Suprapubic skin (tissue), 4 donors: ENCODE results near the gene RPS6KA5.

Source experiments
- EP300 ChIP-seq: sonication (generic); formaldehyde crosslinking; IDR thresholded peaks from one replicate; pipeline ENCODE4 v1.6.1; 2017; ENCODE audit warnings: antibody characterized with exemption
- POLR2AphosphoS5 ChIP-seq, 3 donors: sonication (generic); formaldehyde crosslinking; IDR thresholded peaks; one replicate each; pipeline ENCODE4 v1.6.1; 2017; ENCODE audit warnings: antibody characterized with exemption in 3 of 3
- TF ChIP-seq, protein P1 (sequence below), 2 donors: fragments of 200-600 bp in 1 of 2; fragments of 450-650 bp in 1 of 2; sonication (generic) in 1 of 2; IDR thresholded peaks; one replicate each; pipeline ENCODE4 v1.5.1; 2016 to 2019; ENCODE audit warnings: antibody characterized with exemption in 2 of 2, mild to moderate bottlenecking in 1 of 2, moderate library complexity in 1 of 2

- TF ChIP-seq EP300 (no peak), POLR2AphosphoS5 (IDR thresholded peaks at IDR 0.05) (no peak)
- TF ChIP-seq, protein P1, sequence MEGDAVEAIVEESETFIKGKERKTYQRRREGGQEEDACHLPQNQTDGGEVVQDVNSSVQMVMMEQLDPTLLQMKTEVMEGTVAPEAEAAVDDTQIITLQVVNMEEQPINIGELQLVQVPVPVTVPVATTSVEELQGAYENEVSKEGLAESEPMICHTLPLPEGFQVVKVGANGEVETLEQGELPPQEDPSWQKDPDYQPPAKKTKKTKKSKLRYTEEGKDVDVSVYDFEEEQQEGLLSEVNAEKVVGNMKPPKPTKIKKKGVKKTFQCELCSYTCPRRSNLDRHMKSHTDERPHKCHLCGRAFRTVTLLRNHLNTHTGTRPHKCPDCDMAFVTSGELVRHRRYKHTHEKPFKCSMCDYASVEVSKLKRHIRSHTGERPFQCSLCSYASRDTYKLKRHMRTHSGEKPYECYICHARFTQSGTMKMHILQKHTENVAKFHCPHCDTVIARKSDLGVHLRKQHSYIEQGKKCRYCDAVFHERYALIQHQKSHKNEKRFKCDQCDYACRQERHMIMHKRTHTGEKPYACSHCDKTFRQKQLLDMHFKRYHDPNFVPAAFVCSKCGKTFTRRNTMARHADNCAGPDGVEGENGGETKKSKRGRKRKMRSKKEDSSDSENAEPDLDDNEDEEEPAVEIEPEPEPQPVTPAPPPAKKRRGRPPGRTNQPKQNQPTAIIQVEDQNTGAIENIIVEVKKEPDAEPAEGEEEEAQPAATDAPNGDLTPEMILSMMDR (IDR thresholded peaks at IDR 0.05): no peak
Observed at GRCh38 chr14:91036741-91037469, 23.5 kb downstream of the RPS6KA5 start.
